Middle frontal gyrus (tissue), 1 donor: ENCODE results near the gene DONSON.

ENCODE experiments used
- DNase-seq: peaks from one replicate; pipeline ENCODE4 v3.0.0-alpha.2; 2015; ENCODE audit warnings: low spot score; ENCODE audit errors: extremely low spot score

DONSON gene

GRCh38 chr21:33561373-33561772, 27.1 kb downstream of the DONSON start:
- DNase-seq = no peak

- no peak for DNase-seq
Measured at GRCh38 chr21:33560965-33561364, 27.5 kb downstream of the DONSON start.

DNA sequence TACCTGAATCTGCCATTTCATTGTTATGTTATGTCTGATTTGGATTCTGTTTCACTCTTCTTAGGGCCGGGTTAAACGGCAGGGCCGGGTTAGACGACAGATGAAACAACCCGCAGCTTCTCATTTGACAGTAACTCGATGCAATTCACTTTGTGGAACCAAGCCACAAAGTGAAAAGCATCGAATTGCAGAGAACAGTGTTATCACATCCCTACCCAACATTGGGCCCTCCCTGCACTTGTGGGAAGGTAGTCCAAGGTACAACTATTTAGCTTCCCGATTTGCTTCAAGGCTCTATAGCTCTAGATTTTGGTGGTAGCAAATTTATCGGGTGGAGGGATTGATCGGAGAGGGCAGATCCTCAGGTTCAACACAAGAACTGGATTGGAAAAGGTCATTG, 28.7 kb downstream of the DONSON start:
- DNase-seq = no peak

DNA sequence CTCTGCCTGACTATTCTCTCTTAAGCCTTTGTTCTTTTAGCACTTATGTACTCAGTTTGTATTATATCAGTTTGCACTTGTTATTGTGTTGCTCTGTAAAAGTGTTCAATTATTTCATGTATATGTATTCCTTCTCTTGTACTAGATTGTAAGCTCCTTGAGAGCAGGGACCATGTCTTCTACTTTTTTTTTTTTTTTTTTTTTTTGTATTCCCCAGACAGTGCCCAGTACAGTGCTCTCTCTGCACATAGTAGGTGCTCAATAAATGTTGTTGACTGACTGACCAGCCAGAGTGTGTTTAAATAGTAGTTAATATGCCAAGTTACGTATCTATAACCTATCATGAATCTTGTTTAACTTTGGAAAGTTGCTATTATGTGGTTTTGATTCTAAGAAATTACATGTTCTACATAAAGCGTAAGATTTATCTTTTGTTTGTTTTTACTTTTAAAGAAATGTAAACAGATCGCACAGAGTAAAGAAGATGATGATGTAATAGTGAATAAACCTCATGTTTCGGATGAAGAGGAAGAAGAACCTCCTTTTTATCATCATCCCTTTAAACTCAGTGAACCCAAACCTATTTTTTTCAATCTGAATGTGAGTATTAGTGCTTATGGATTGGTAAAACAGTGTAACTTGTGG, 29.6 kb downstream of the DONSON start:
- no peak for DNase-seq

DNA sequence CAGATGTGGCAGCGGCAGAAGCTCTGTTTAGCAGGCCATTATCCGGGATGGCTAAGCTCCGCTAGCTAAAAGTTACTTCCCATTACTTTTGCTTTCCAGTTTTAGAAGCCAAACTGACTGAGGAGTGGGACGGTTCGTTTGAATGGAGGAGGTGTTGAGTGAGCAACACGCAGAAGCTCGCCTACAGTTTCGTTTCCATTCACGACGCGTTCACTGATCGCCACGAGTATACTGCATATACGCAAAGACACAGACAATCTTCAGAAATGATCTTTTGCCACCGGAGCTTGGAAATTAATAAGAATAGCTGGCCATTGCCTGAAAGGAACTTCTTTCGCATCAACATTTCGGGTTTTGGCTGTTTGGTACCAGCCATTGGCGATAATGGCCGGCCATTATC, 31.0 kb downstream of the DONSON start:
- no peak for DNase-seq

GRCh38 chr21:33554982-33555344, 33.5 kb downstream of the DONSON start:
- DNase-seq = no peak

DNA sequence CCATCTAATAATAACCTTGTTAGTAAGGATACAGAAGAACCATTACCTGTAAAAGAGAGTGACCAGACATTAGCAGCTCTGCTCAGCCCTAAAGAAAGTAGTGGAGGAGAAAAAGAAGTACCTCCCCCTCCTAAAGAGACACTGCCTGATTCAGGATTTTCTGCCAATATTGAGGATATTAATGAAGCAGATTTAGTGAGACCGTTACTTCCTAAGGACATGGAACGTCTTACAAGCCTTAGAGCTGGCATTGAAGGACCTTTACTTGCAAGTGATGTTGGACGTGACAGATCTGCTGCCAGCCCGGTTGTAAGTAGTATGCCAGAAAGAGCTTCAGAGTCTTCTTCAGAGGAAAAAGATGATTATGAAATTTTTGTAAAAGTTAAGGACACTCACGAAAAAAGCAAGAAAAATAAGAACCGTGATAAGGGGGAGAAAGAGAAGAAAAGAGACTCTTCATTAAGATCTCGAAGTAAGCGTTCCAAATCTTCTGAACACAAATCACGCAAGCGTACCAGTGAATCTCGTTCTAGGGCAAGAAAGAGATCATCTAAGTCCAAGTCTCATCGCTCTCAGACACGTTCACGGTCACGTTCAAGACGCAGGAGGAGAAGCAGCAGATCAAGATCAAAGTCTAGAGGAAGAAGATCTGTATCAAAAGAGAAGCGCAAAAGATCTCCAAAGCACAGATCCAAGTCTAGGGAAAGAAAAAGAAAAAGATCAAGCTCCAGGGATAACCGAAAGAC, 34.1 kb downstream of the DONSON start:
- DNase-seq = no peak

DNA sequence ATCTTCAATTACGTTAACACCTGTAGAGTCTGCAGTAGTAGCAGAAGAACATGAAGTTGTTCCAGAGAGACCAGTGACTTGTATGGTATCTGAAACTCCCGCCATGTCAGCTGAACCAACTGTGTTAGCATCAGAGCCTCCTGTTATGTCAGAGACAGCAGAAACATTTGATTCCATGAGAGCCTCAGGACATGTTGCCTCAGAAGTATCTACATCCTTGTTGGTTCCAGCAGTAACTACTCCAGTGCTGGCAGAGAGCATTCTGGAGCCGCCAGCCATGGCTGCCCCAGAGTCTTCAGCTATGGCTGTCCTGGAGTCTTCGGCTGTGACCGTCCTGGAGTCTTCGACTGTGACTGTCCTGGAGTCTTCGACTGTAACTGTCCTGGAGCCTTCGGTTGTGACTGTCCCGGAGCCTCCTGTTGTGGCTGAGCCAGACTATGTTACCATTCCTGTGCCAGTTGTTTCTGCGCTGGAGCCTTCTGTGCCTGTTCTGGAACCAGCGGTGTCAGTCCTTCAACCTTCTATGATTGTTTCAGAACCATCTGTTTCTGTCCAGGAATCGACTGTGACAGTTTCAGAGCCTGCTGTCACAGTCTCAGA, 35.4 kb downstream of the DONSON start:
- DNase-seq = no peak

- DNase-seq = no peak
Measured at GRCh38 chr21:33552093-33552998, 36.1 kb downstream of the DONSON start.

- no peak for DNase-seq
Measured at GRCh38 chr21:33551664-33552063, 36.8 kb downstream of the DONSON start.

GRCh38 chr21:33550772-33551660, 37.5 kb downstream of the DONSON start:
- DNase-seq = no peak

- DNase-seq = no peak
Measured at GRCh38 chr21:33549848-33550771, 38.4 kb downstream of the DONSON start.

GRCh38 chr21:33546086-33546485, 42.4 kb downstream of the DONSON start:
- no peak for DNase-seq

GRCh38 chr21:33544451-33545195, 43.9 kb downstream of the DONSON start:
- DNase-seq = no peak

DNA sequence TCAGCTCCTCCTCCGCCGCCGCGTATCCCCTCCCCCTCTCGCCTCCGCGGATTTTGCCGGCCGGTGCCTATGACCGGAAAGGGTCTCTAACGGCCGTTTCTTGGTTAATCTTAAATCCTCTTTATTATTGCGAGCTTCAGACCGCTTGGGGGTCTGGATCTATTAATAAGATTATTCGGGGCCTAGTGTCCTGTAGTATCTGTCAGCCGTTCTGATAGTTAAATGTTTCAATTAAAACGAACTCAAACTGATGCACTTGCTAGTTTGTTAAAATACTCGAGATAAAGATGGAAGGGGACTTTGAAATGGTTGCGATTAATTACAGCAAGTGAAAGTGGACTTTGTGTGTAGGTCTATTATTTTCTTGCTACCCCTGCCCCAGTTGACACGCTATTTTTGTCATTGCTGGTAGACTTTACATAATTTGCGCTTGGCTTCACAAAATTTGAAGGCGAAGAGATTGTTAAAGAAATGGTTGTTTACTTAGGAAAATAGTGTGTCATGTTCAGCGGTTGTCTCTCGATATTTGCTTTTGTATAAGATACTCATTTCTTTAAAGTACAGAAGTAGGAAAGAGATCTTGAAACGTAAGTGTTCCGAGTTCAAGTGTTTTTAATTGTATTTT, 44.9 kb downstream of the DONSON start:
- peak; percentile 14 for DNase-seq

DNA sequence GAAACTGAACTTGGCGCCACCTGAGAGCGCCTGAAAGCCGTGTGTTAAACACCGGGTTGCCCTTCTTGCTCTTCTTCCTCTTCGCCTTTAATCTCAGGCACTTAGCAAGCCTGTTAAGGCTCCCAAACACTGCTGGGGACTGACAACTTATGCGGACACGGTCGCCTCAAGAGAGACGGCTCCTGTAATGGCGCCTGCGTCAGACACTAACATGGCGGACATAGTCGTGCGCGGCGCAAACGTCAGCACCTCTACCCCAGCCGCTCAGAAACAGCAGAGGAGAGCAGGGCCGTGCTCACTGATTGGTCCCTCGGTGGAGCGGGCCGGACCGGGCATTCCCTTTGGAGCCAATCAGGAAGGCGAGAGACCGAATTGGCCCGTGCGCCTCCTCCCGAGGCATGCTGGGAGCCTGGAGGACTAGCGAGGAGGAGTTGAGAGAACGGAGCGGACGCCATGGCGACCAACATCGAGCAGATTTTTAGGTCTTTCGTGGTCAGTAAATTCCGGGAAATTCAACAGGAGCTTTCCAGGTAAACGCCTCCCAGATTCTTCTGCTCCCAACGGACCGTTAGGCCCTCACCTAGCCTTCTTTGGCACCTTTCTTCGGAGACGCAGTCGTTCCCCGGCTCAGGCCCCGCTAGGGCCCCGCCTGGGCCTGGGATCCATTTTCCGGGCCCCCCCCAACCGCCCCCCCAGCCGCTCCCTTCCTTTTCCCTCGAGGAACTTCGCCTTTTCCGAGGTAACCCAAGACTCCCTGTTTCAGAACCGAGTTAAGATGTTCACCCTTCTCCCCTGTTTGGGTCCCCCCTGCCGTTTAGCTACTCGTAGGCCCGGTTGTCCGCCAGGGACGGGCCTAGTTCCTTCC, 45.6 kb downstream of the DONSON start, which contains the start of gene SON:
Gene SON (plus strand): TSS at position 399 of the 865 bp plus-strand sequence. CDS start 55 bp downstream, at position 454.
- peak; percentile 99 for DNase-seq
